Cardiac fibroblast (primary cell): ENCODE results near the gene PLAC8L1.

ENCODE experiments used
- DNase-seq, 2 donors: peaks; one replicate each; pipeline versions ENCODE4 v3.0.0 to v3.0.0-alpha.2; 2010; ENCODE audit warnings: low read depth in 2 of 2
- H3K4me3 ChIP-seq, 2 donors: replicated peaks in 1 of 2; 1 replicate in 1 of 2; 2 replicates in 1 of 2; pipeline ENCODE4 v1.5.1; 2011; ENCODE audit warnings: low read depth in 2 of 2, low read length in 2 of 2, mild to moderate bottlenecking in 2 of 2, moderate library complexity in 1 of 2
- CTCF ChIP-seq: IDR thresholded peaks from one replicate; pipeline ENCODE4 v1.5.1; 2011; ENCODE audit warnings: low read depth, mild to moderate bottlenecking, low read length, inconsistent platforms

Gene PLAC8L1

GRCh38 chr5:146082798-146083197 lies 22.6 kb downstream of the PLAC8L1 start:
- DNase-seq, result no peak
- H3K4me3 ChIP-seq, result no peak overlapping the region

GRCh38 chr5:146081556-146081955 lies 23.8 kb downstream of the PLAC8L1 start:
- peak in 1 of 2 donors; percentile 35 for DNase-seq
- no peak for TF ChIP-seq CTCF
- H3K4me3 ChIP-seq, result no peak overlapping the region

More at GRCh38 chr5:146082798-146083197, 22.6 kb downstream of the PLAC8L1 start:
- TF ChIP-seq CTCF, result no peak

- peak; percentile 21 to 32 for DNase-seq
- TF ChIP-seq CTCF, result no peak
These were observed 25.5 kb downstream of the PLAC8L1 start for GRCh38 chr5:146079695-146080373.

GRCh38 chr5:146078566-146078965 lies 26.8 kb downstream of the PLAC8L1 start:
- DNase-seq, result no peak
- no peak overlapping the region for H3K4me3 ChIP-seq
- no peak for TF ChIP-seq CTCF

More at GRCh38 chr5:146079695-146080373, 25.5 kb downstream of the PLAC8L1 start:
- no peak overlapping the region for H3K4me3 ChIP-seq

- DNase-seq, result no peak
- no peak for TF ChIP-seq CTCF
- no peak overlapping the region for H3K4me3 ChIP-seq
These were observed 28.9 kb downstream of the PLAC8L1 start for GRCh38 chr5:146076455-146076854.

GRCh38 chr5:146076028-146076427 lies 29.3 kb downstream of the PLAC8L1 start:
- no peak overlapping the region for H3K4me3 ChIP-seq
- no peak for DNase-seq
- no peak for TF ChIP-seq CTCF
